IPS-18c (cell line): ENCODE data around the gene DDX10.

Source experiments
- H3K4me3 ChIP-seq: 2 replicates; pipeline ENCODE4 v1.7.0; 2013; ENCODE audit warnings: low read depth, mild to moderate bottlenecking, low read length, moderate library complexity; ENCODE audit not compliant: insufficient read depth
- H3K9me3 ChIP-seq: one replicate; pipeline ENCODE4 v1.6.1; 2013; ENCODE audit warnings: mild to moderate bottlenecking, low read length, moderate library complexity; ENCODE audit not compliant: control insufficient read depth, insufficient read depth

Gene DDX10

DNA sequence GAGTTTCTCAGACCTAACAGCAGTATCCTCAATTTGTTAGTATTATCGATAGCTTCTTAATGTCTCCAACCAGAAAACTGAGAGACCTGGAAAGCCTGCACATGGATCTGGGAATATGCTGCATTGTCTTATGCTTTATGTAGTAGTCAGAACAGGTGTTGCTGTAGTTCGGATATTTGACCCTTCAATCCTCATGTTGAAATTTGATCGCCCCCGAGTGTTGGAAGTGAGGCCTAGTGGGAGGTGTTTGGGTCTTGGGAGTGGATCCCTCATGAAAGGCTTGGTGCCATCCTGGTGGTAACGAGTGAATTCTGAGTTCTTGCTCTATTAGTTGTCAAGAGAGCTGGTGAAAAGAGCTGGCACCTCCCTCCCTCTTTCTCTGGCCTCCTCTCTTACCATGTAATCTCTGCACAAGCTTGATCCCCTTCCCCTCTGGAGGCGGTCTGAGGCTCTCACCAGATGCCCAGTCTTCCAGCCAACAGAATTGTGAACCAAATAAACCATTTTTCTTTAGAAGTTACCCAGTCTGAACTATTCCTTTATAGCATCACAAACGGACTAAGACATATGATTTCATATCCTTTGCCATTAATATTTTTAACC lies 227.1 kb downstream of the DDX10 start:
- H3K4me3 ChIP-seq: no peak overlapping the region

GRCh38 chr11:108895579-108896480 lies 231.0 kb downstream of the DDX10 start:
- Histone ChIP-seq H3K4me3 (no peak overlapping the region), H3K9me3 (peaks cover 3% of the 10 kb centered on the region)

More for the DNA sequence above, 227.1 kb downstream of the DDX10 start:
- H3K9me3 ChIP-seq: no peaks in the 10 kb centered on the region

DNA sequence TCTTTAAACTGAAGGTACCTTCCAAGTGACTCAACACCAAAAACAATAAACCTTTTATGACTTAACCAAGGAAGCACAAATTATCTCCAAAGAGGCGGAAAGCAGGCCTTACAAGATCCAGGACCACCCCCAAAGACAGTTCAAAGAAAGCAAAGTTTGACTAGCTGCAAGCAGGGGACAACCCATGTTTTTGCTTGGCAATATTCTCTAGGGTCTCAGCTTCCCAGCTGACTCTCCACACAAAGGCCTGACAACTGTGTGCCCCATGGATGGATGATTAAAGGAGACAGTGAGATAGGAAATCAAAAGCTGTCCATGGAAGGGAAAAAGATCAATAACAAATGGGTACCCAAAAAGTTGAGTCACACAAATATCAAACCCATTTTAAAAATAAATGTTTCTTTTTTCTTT lies 232.2 kb downstream of the DDX10 start:
- no peak overlapping the region for H3K4me3 ChIP-seq
- peaks cover 3% of the 10 kb centered on the region for H3K9me3 ChIP-seq

DNA sequence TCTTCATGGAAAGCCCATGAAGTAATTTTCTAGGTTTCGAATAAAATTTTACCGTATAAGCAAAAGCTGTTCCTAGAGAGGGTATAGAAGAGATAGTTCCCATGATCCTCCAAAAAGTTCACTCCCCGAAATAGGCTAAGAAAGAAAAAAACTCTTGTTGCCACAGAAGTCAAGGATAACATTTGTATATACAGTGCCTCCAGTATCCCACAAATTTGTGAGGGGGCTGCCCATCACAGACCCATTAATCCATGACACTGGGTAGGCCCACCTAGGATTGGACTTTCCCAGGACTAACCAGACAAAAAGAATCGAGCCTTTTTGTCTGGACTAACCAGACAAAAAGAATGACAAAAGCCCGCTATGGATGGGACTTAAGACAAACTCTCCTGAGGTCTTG lies 233.0 kb downstream of the DDX10 start:
- Histone ChIP-seq H3K9me3 (peaks cover 3% of the 10 kb centered on the region), H3K4me3 (no peak overlapping the region)

DNA sequence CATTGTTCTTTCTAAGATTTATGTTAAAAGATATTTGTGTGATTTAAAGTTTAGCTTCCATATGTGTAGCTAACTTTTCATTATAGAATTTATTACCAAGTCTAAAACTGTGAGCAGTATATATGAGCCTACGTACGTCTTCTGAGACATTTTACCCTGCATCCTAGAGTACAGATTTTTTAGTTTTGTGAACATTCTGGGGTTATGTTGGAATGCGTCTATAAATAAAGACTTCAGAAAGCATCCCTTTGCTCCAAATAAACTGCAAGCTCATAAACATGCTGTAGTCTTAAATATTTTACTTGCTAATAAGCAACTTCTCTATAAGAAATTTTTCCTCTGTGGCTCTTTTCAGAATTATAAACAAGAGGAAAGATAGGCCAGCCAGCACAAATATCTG lies 236.5 kb downstream of the DDX10 start:
- H3K9me3 ChIP-seq: peaks cover 3% of the 10 kb centered on the region
- H3K4me3 ChIP-seq: no peak overlapping the region

DNA sequence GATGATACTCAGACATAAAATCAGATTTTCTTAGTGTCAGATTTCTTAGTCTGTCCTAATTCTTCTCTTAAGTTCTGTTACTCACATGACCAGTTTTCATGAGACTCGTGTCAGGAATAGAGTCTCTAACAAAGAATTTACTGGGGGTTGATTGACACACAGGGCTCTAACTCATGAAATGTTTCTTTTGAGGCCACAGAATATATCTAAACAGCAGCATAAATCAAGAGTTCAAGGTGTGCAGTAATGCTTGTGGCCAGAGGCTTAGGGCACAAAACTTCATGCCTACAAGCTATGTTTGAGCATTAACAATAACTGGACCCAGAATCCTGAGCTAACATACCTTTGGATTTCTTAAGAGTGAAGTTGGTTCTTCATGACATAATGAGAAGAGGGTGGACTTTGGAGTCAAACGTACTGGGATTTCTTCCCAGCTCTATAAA lies 237.2 kb downstream of the DDX10 start:
- H3K9me3 ChIP-seq: peaks cover 3% of the 10 kb centered on the region

GRCh38 chr11:108904480-108904879 lies 239.6 kb downstream of the DDX10 start:
- Histone ChIP-seq H3K9me3 (no peaks in the 10 kb centered on the region), H3K4me3 (no peak overlapping the region)

More for the DNA sequence above, 237.2 kb downstream of the DDX10 start:
- H3K4me3 ChIP-seq: no peak overlapping the region

GRCh38 chr11:108906329-108906728 lies 241.5 kb downstream of the DDX10 start:
- Histone ChIP-seq H3K4me3 (no peak overlapping the region), H3K9me3 (no peaks in the 10 kb centered on the region)

DNA sequence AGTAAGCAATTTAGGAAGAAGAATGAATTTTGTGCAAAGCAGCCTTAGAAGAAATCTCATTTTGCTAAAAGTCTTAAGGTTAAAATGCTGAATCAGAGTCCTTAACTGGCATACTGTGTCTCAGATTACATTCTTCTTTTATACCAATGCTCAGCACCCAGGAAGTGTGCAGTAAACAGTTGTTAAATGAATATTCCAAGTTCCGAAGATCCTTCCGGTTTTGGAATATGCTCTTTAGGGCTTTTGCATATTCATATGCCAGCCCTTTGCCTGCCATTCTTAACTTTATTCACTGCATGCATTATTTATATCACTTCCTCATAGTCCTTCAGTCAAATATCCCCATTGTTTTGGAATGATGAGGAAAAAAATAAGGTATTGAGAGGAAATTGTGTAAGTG lies 242.0 kb downstream of the DDX10 start:
- Histone ChIP-seq H3K4me3 (no peak overlapping the region), H3K9me3 (no peaks in the 10 kb centered on the region)

DNA sequence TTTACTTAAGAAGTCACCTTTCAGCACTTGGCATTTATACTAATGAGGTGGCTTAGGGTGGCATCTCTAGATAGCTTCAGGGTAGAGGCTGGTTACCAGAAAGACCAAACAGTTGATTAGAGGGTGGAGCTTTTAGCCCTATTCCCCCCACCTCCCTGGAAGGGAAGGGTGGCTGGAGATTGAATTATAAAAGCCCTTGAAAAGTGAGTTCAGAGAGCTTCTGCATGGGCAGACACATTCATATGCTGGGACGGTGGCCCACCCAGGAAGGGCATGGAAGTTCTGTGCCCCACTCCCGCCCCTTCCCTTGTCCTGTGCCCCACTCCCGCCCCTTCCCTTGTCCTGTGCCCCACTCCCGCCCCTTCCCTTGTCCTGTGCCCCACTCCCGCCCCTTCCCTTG lies 244.2 kb downstream of the DDX10 start:
- Histone ChIP-seq H3K9me3 (no peaks in the 10 kb centered on the region), H3K4me3 (no peak overlapping the region)

- no peaks in the 10 kb centered on the region for H3K9me3 ChIP-seq
- no peak overlapping the region for H3K4me3 ChIP-seq
Observed at GRCh38 chr11:108909921-108910320, 245.1 kb downstream of the DDX10 start.

- H3K9me3 ChIP-seq: no peaks in the 10 kb centered on the region
- no peak overlapping the region for H3K4me3 ChIP-seq
Observed at GRCh38 chr11:108912581-108912980, 247.7 kb downstream of the DDX10 start.

DNA sequence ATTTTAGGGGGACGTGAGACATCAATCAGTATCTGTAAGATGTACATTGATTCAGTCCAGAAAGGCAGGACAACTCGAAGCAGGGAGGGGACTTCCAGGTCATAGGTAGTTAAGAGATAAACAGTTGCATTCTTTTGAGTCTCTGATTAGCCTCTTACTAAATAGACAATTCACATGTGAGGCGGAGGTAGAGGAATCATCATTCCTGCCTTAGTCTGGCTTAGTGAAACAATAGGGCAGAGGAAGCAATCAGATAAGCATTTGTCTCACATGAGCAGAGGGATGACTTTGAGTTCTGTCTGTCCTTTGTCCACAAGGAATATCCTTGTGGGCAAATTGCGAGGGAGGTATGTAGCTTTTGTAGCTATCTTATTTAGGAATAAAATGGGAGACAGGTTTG lies 248.3 kb downstream of the DDX10 start:
- no peaks in the 10 kb centered on the region for H3K9me3 ChIP-seq
- no peak overlapping the region for H3K4me3 ChIP-seq

GRCh38 chr11:108914211-108914610 lies 249.3 kb downstream of the DDX10 start:
- H3K4me3 ChIP-seq: no peak overlapping the region
- no peaks in the 10 kb centered on the region for H3K9me3 ChIP-seq

DNA sequence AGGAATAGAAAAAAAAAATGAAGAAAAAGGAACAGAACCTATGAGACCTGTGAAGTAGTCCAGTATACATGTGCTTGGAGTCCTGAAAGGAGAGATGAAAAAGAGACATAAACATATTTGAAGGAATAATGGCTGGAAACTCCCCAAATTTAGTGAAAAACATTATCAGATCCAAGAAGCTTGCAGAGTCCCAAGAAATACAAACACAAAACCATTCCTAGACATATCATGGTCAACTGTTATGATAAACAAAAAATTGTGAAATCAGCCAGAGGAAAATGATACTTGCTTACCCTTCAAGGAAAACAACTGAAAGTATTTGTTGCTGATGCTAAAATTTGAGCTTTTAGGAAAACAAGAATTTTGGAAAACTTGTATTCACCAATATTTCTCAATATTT lies 250.1 kb downstream of the DDX10 start:
- H3K4me3 ChIP-seq: no peak overlapping the region

GRCh38 chr11:108915666-108916065 lies 250.8 kb downstream of the DDX10 start:
- Histone ChIP-seq H3K4me3 (no peak overlapping the region), H3K9me3 (no peaks in the 10 kb centered on the region)

More for the DNA sequence above, 250.1 kb downstream of the DDX10 start:
- H3K9me3 ChIP-seq: no peaks in the 10 kb centered on the region

- no peaks in the 10 kb centered on the region for H3K9me3 ChIP-seq
- no peak overlapping the region for H3K4me3 ChIP-seq
Observed at GRCh38 chr11:108916290-108916689, 251.4 kb downstream of the DDX10 start.

GRCh38 chr11:108916935-108917334 lies 252.1 kb downstream of the DDX10 start:
- no peaks in the 10 kb centered on the region for H3K9me3 ChIP-seq
- no peak overlapping the region for H3K4me3 ChIP-seq
